ENCODE data around the gene RPS19. TPM values are rescaled to one million over a fixed set of nuclear protein-coding genes. Genes with fewer than 3 reads are reported as not detected.
"Not testable (repeated sequence)": the region's sequence is repeated elsewhere in the genome, so short reads cannot be mapped to it uniquely, and the experiment has no call there.

Gene RPS19
- total and polyA plus RNA-seq, 3 donors from 2014 or later, result 869 to 1,270 (median 1,199) TPM

- TF ChIP-seq CTCF (IDR thresholded peaks at IDR 0.05) (no peak), POLR2A (IDR thresholded peaks at IDR 0.05) (no peak)
- intact Hi-C loops (cut with DNase I; ENCODE audit: low total_unique reads), result no loop called here
- no peak for DNase-seq
- Histone ChIP-seq H3K27ac (no peak overlapping the region), H3K4me1 (peaks cover 6% of the 10 kb centered on the region), H3K4me3 (no peak overlapping the region), H3K9me3 (no peaks in the 10 kb centered on the region), H3K36me3 (ENCODE audit: low read depth, missing control alignments) (no peaks in the 10 kb centered on the region), H3K27me3 (no peaks in the 10 kb centered on the region)
- 19 to 37% methylated on average over 29 of the region's 29 CpGs for WGBS, 2 donors
These were observed 52.1 kb downstream of the RPS19 start for GRCh38 chr19:41911889-41912731.

GRCh38 chr19:41912899-41913537, 53.0 kb downstream of the RPS19 start:
- DNase-seq, result no peak
- no peaks in the 10 kb centered on the region for H3K27me3 ChIP-seq
- H3K27ac ChIP-seq, result no peak overlapping the region
- 1 to 2% methylated on average over 42 to 51 of the region's 51 CpGs for WGBS, 2 donors
- peak overlapping the region in 1 of 2 donors; percentile 17 for H3K4me3 ChIP-seq
- H3K9me3 ChIP-seq, result no peaks in the 10 kb centered on the region
- H3K36me3 ChIP-seq (ENCODE audit: low read depth, missing control alignments), result no peaks in the 10 kb centered on the region
- intact Hi-C loops (cut with DNase I; ENCODE audit: low total_unique reads), result no loop called here
- peaks cover 6% of the 10 kb centered on the region for H3K4me1 ChIP-seq
- no peak for TF ChIP-seq CTCF (IDR thresholded peaks at IDR 0.05)
- no peak for TF ChIP-seq POLR2A (IDR thresholded peaks at IDR 0.05)

- TF ChIP-seq POLR2A (IDR thresholded peaks at IDR 0.05) (no peak), CTCF (IDR thresholded peaks at IDR 0.05) (no peak)
- no peaks in the 10 kb centered on the region for H3K9me3 ChIP-seq
- no peak overlapping the region for H3K4me3 ChIP-seq
- intact Hi-C loops (cut with DNase I; ENCODE audit: low total_unique reads), result no loop called here
- no peaks in the 10 kb centered on the region for H3K27me3 ChIP-seq
- H3K36me3 ChIP-seq (ENCODE audit: low read depth, missing control alignments), result no peaks in the 10 kb centered on the region
- DNase-seq, result no peak
- peaks cover 6% of the 10 kb centered on the region for H3K4me1 ChIP-seq
- 14 to 15% methylated on average over 21 of the region's 21 CpGs for WGBS, 2 donors
- no peak overlapping the region for H3K27ac ChIP-seq
These were observed 53.7 kb downstream of the RPS19 start for GRCh38 chr19:41913538-41914423.

GRCh38 chr19:41914424-41914834, 54.4 kb downstream of the RPS19 start:
- H3K27ac ChIP-seq; intact Hi-C loops (cut with DNase I; ENCODE audit: low total_unique reads); H3K9me3 ChIP-seq; DNase-seq; H3K27me3 ChIP-seq; H3K36me3 ChIP-seq (ENCODE audit: low read depth, missing control alignments); H3K4me1 ChIP-seq; H3K4me3 ChIP-seq: not testable (repeated sequence)
- 8 to 18% methylated on average over 2 to 4 of the region's 5 CpGs for WGBS, 2 donors

Data from testis (tissue), 3 donors.